Measurements from ENCODE around the gene CACNA1H.

The CACNA1H gene

DNA sequence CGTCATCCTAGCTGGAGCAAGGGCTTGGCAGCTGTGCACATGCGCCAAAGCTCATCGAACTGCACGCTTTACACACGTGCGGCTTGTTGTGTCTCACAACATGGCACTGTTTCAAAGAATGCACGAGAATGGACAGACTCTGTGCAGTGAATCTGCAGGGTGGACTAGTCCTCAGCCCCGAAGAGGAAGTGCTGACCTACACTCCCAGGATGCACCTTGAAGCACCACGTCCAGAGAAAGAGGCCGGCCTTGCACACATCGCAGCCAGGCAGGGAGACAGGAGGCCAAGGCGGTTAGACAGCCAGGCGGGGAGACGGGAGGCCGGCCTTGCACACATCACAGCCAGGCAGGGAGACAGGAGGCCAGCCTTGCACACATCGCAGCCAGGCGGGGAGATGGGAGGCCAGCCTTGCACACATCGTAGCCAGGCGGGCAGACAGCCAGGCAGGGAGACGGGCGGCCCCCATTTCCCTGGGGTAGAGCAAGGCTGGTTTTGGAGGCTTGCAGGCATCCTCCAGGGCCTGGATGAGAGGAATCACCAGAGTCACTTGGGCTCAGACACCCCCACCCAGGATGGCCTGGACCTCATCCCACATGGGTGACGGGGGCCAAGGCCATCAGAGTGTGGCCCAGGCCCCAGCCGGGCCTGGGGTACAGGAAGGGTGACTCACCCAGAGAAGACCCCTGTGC, 9.0 kb upstream of the CACNA1H start:
- DNase-seq, result no peak

DNA sequence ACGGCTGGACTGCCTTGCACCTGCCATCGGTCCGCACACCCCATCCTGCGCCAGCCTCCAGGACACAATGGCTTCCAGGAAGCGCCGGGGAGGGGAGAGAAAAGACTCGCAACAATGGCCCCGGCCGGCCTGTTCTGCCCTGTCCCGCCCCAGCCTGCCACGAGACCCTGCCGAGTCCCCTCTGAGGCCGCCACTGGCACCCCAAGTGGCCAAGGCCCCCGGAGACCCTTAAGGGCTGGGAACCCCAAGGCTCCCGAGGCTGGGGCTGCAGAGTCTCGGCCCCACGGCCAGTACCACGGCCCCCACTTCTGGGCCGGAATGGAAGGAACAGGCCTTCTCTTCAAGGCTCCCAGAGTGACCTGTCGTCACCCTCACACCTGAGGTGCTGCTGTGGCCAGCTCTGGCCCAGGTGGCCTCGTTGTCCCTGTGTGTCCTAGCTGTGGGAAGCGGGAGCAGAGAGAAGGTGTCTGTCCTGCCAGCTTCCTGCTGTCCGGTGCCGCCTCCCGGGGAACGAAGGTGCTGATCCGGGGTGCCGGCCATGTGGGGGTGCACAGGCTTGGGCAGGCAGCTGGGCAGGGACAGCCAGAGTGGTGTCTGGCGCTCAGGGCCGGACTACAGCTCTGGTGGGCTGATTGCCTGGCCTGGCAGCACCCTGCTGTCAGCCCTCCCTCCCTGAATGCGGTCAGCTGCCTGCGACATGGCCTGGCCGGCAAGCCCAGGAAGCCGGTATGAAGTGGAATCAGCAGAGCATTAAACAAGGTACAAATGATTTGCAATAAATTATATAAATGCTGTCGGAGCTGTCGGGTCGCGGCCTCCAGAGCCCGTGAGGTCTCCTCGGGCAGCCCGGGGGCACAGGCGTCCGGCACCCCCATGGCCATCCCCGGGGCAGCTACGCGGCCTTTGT, 8.2 kb upstream of the CACNA1H start:
- DNase-seq, result no peak

DNA sequence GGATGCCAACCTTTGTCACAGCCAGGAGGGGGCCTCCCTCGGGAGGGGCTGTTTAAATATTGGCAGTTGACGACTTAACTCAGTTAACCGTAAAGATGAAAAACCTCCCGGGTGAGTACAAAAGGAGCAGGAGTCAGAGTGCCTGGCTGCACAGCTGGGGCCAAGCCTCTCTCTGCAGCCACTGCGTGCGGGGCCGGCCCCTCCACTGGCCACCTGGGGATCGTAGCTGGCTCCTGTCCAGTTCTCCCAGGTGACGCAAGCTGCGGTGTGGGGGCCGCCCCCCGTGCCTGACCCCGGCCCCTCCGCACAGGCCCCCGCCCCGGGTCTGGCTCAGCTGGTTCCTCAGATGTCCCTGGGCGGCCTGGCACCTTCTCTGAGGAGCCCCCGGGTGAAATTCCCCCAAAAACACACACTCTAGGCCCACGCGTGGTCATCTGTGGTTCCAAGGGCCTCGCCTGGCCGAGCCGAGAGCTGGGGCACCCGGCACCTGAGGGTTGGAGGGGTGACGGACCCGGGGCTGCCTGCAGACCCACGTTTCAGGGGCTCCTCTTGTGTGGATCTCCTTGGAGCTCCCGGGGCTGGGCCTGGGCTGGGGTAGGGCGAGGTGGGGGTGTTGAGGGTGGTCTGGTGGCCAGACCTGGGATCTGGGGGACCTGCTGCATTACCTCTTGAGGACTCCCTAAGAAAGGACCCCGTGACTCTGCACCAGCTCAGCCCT, 7.4 kb upstream of the CACNA1H start:
- DNase-seq, result no peak

DNA sequence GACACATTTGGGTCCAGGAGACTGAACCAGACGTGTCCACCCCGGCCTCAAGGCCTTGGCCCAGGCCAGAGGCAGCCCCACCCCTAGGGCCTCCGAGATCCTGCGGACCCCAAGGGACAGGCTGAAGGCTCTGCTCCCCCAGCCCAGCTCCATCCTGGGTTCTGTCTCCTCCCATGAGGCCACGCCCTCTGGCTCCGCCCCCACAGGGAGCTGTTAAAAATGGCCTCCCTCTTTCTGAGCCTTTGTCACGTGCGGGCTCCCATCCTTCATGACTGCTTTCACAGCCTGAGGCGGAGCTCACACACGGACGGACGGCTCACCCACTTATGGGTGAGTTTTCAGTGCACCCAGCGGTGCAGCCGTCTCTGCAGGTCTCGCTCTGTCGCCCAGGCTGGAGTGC, 6.5 kb upstream of the CACNA1H start:
- no peak for DNase-seq

DNA sequence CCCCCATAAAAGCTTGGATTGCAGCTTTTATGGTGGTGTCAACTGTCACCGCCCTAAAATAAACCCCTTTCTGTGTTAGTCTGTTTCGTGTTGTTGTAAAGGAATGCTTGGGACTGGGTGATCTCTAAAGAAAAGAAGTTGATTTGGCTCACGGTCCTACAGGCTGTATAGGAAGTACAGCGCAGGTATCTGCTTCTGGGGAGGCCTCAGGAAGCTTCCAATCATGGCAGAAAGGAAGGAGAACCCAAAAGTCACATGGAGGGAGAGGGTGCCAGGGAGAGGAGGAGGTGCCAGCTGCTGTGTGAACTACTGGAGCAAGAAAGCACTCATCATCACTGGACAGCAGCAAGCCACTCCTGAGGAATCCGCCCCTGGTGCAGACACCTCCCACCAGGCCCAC, 5.9 kb upstream of the CACNA1H start:
- DNase-seq, result no peak

DNA sequence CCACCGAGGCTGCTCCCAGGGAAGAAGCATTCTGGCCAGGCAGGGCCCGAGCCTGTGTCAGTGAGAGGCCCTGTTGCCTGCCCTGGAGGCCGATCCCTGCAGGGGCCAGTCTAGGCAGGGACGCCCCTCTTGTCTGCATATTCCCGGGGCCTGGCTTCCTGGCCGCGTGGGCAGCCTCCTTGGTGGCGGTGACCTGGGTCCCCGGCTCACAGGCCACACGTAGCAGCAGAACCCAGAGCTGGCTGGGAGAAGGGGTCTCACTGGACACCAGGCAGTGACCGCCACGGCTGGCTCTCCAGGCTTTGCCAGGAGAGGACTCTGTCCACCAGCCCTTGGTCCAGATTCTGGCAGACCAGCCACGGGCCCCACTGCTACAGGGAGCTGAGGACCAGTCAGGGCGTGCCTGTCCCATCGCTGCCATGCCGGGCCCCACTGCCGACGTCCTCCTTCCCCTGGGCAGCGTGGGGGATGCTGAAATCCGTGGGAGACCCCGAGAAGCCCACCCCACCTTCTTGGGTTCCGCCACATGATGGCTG, 3.7 kb upstream of the CACNA1H start:
- DNase-seq, result no peak

DNA sequence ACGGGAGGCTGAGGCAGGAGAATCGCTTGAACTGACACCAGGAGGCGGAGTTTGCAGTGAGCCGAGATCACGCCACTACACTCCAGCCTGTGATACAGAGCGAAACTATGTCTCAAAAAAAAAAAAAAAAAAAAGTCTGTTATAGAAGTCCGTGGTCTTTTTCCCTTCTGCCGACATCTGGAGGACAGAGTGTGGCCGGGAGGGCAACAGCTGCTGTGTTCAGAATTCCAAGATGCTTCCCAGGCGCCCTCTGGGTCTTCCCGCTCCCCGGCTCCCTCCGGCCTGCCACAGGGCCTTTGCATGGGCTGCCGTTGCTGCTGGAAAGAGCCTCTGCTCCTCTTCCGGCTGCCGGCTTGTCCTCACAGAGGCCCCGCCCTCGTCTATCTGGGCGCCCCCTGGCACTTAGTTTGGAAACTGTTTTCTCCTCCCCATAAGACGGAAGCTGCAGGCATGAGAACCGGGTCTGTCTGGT, 2.4 kb upstream of the CACNA1H start:
- DNase-seq, result no peak

DNA sequence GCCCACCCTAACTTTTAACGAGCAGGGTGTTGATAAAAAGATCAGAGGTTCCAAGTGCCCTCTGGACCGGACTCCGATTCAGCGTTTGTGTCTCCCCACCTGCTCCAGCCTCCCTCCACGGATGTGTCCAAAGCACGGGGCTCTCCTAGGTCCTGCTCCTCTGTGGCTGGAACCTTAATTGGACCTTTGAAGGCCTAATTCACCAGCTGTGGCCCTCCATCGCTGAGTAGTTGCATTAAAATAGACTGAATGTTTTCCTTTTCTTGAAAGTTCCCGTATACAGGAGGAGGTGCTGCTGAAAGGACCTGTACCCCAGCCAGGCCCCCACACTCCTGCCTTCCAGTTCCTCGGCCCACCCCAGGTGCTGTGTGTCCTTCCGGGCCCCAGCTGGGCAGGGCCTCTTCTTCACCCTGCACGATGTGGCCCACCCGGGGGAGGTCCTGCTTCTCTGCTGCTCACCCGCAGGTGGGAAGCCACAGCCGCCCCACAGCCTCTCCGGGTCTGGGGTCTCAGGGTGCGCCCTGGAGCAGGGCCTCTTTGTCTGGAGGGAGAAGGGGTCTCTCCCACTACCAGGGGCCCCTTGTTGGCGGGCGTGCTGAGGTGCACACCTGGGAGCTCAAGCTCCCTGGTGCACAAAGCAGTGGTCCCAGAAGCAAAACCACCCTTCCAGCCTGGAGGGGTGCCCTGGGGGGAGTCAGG, 1.3 kb upstream of the CACNA1H start:
- DNase-seq, result no peak

DNA sequence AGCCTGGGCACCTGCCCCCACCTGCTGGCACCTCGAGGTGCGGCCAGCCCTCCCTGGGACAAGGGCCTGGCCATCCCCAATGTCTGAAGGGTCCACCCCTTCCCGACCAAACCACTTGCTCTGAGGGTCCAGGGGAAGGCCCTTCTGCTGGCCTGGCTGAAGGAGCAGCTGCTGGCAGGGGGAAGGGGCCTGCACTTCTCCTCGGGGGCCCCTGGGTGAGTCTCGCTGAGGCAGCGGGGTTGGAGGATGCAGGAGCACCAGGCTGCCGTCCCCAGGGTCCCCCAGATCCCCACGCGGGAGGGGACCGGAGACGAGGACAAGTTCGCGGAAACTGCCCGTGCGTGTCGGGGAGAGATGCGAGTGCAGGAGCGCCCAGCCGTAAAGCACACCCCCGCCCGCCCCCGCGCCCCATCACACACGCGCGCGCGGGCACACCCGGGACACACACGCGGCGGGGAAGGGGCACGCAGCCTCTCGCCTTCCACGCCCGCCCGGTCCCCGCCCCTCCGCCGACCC, 725 bp upstream of the CACNA1H start:
- DNase-seq, result no peak

DNA sequence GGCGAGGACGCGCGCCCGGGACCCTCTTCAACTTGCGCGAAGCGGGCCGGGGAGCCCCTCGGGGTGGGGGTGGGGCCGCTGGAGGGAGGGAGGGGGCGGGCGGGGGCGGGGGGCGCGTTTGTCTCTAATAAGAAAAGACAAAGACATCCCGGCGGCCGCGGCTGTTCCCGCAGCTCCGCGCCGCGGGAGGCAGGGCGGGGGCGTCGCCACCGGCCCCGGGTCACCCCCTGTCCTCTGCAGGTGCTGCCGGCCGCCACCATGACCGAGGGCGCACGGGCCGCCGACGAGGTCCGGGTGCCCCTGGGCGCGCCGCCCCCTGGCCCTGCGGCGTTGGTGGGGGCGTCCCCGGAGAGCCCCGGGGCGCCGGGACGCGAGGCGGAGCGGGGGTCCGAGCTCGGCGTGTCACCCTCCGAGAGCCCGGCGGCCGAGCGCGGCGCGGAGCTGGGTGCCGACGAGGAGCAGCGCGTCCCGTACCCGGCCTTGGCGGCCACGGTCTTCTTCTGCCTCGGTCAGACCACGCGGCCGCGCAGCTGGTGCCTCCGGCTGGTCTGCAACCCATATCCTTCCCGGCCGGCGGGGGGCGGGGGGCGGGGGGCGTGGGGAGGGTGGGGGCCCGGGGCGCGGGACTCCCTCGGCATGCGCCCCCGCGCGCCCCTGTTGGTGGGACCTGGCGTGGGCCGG, 714 bp downstream of the CACNA1H start:
- DNase-seq, result no peak

DNA sequence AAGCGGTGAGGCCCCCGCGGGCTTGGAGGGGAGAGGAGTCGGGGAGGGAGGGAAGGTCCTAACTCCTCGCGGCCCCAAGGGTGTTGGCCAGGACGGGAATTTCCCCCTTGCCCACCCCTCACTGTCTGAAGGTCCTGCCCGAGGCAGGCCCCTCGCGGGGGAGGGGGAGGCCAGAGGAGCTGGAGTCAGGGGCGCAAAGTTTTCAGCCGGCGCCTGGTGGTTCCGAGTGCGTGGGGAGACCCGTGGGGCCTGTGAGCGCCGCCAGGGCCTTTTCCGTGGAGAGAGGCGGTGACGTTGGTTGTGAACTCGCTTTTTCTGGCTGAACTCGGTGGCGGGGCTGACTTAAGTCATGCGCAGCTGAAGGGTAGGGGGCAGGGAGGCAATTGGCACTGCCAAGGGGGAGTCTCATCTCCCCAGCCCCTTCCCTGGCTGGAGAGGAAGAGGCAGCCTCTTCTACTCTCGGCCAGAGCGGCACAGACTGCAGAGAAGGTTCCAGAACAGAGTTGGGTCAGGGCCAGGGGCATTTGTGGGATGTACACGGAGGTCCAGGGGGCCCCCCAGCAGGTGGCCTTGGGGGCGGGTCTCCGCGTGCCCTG, 1.5 kb downstream of the CACNA1H start:
- no peak for DNase-seq

DNA sequence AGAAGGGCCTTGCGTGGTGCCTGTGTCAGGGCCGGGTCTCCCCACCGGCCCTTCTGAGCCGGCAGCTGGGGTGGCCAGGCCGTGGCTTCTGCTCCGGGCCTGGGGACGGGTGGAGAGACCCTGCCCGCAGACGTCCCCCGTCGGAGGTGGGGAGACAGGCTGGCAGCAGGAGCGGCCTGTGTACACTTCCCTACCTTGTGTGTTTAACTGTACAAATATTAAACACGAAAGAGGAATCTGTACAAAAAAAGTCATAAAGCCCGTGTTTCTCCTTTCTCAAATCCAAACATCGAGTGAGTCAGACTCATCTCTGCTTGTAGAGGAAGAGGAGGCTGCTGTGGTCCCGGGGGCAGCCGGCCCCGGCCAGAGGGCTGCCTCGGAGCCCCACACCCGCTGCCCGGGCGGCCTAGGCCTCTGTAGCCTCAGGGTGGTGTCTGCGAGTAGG, 2.0 kb downstream of the CACNA1H start:
- DNase-seq, result no peak

DNA sequence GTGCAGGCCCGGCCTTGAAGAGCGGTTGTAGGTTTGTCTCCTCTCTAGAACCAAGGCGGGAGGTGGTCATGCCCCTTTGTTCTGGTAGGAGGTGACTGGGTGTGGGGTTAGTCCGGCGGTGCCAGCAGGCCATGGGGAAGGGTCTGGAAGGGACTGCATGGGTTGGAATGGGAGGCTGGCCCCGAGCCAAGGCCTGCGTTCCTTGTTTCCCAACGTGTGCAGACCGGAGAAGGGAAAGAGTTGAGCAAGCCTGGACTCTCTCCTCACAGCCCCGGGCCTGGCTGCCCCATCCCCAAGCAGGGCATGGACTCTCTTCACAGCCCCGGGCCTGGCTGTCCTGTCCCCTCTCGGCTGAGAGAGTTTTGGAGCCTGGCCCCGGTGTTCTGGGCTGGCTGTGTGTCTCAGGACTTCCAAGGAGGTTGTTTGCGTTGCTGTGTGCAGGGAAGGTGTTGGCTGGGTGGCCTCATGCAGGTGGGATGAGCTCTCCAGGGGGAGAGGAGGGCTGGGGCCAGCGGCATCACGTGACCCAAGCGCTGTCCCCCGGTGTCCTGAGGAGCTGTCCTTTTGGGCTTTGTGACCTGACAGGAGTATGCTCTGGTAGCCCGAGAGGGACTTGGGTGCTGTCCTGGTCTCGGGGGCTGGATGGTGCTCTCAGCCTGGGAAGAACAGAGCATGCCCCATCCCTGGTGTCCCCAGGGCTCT, 2.6 kb downstream of the CACNA1H start:
- no peak for DNase-seq

DNA sequence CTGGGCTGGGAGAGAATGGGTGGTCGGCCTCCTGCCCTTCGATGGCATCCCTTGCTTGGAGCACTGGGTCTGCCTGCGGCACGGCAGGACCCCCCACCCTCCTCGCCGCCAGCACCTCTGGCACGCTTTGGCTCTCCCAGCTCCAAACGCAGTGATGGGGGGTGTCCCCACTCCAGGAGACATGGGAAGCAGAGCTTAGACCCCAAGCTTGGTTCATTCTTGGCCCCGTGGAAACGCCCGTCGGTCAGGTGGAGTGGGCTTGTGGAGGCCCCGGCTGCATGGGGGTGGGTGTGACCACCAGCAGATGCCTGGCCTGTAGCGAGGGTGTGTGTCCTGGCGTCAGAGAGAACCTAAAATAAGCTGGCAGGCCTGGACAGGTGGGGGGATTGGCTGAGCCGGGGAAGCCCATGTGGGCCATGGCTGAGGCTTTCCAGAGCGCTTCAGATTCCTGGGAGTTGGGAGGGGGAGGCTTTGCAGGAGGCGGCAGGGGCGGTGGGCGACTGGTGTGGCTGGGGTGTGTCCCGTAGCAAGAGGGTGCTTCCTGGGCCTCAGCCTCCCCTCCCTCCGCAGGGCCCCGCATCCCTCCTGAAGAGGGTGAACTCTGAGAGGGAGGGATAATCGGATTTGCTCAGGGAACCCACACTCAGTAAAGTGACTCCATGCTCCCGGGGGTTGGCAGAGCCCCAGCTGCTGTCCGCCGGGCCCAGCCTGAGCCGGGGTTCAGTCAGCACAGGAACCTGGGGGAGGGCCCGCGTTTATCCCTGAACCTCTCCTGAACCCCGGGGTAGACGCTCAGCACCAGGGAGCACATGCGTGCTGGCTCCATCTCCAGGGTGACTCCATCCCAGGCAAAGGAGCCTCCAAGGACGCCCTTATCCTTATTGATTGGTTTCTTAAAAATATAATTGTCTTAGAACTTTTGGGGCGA, 3.4 kb downstream of the CACNA1H start:
- DNase-seq, result no peak

DNA sequence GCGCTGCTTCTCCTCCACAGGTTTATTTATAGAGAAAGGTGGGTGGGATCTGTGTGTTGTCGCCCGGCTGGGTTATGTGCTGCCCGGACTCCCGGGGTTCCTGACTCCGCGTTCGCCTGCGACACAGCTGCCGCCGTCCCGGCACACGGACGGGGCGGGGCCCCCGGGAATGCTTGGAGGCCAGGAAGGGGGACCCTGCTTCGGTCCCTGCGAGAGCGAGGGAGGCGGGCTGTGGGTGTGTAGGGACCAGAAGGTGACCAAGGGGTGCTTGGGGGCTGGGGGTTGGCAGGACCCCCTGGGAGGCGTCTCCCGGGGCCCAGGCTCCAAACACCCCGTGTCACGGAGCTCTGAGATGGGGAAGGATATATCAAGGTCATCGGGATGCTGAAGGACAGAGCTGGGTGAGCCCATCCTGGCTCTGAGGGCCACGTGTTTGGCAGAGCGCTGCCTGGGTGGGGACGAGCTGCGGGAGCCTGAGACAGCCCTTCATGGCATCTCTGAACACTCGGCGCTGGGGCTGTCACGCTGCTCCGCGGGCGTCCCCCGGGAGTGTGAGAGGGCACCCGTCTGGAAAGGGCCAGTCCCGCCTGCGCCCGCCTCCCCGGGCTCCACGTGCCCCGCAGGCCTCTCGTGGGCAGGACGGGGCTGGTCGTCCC, 4.2 kb downstream of the CACNA1H start:
- DNase-seq, result no peak

DNA sequence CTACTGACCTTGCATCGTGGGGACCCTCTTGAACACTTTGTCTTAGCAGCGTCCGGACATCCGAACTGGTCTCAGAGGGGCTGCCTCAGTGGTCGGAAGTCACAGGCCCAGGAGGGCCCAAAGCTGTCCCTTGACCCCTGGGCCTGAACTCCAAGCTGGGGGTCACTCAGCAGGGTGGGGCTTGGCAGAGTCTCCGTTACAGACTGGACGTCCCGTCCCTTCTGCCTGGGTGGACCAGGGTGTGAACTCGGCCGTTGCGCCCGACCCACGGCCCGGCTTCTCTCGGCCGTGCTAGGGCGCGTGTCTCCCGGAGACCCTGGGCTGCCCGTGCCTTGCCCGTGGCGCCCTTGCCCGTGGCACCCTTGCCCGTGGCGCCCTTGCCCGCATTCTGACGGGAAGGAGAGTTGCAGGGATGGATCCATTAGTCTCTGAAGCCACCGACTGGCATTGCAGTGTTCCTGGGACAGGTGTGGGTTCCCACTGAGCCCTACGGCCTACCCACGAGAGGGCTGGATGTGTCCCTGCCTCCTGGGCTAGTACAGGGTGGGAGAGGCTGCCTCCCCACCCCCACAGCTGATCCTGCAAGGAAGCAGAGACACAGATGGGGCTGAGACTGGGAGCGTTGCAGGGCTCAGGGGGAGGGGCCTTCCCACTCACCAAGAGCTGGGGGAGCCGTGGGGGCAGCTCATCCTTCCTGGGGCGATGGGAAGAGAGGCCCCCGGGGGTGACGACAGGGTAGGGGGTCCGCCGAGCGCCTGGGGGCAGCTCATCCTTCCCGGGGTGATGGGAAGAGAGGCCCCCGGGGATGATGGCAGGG, 4.9 kb downstream of the CACNA1H start:
- DNase-seq, result no peak

DNA sequence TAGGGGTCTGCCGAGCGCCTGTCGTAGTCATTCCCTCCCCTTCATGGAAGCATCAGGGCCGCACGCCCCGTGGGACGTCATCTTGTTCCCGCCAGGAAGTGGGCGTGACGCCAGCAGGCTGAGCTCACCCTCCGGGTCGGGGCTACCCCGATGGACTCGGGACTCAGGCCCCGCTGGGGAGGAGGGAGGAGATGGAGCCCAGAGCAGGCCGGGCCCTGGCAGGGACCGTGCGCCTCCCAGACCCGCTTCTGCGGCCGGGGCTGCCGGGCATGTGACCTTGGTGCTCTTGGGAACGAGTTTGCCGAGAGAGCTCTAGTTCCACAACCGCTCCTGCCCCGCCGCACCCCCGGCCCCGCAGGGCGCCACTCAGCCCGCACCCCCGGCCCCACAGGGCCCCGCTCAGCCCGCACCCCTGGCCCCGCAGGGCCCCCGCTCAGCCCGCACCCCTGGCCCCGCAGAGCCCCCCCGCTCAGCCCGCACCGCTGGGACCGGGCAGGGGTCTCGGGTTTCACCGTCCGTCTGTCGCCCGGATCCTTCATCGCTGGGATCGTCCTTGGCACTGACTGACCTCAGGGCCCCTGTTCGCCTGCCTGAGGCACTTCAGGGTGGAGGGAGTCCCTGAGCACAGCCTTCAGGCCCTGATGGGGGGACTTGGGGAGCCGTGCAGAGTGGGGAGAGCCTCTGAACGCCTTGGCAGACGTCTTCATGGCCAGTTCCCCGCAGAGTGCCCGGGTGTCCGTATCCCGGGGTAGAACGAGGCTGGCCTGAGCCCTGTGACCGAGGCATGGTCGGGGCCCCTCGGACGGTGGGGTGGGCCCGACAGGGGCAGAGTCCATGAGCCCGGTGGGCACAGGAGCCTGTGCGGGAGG, 5.8 kb downstream of the CACNA1H start:
- DNase-seq, result no peak

All from NCI-H774 (cell line).